ENCODE data around the gene NTRK1.

Gene NTRK1

DNA sequence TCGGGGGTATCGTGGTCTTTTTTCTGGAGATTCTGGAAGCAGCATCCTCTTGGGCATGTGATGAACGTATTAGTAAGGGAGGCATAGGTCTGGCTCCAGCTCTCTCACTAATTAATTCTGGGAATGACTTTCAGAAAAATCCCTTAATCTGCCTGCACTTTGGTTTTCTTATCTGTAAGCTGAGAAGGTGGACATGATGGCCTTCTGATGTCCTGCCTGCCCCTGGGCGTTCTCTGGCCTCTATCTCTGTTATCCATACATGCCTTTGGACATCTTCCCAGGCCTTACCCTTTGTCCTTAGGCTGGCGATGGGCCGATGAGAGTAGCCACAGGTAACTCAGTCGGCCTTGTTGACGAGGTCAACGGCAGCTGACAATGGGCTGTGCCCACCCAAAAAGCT lies 8.8 kb downstream of the NTRK1 start:
- TF ChIP-seq RARB (CRISPR knock-in tag; IDR thresholded peaks at IDR 0.05): no peak
- TF ChIP-seq, protein P1, sequence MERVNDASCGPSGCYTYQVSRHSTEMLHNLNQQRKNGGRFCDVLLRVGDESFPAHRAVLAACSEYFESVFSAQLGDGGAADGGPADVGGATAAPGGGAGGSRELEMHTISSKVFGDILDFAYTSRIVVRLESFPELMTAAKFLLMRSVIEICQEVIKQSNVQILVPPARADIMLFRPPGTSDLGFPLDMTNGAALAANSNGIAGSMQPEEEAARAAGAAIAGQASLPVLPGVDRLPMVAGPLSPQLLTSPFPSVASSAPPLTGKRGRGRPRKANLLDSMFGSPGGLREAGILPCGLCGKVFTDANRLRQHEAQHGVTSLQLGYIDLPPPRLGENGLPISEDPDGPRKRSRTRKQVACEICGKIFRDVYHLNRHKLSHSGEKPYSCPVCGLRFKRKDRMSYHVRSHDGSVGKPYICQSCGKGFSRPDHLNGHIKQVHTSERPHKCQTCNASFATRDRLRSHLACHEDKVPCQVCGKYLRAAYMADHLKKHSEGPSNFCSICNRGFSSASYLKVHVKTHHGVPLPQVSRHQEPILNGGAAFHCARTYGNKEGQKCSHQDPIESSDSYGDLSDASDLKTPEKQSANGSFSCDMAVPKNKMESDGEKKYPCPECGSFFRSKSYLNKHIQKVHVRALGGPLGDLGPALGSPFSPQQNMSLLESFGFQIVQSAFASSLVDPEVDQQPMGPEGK (CRISPR knock-in tag; IDR thresholded peaks at IDR 0.05; ENCODE audit: borderline replicate concordance): no peak
- TF ChIP-seq ZNF70 (CRISPR knock-in tag; IDR thresholded peaks at IDR 0.05): no peak
- TF ChIP-seq CSRNP3 (CRISPR knock-in tag; IDR thresholded peaks at IDR 0.05): no peak
- TF ChIP-seq ZFP30 (CRISPR knock-in tag; IDR thresholded peaks at IDR 0.05): no peak
- TF ChIP-seq PPARA (CRISPR knock-in tag; IDR thresholded peaks at IDR 0.05; ENCODE audit: borderline replicate concordance): no peak
- TF ChIP-seq SNAI2 (CRISPR knock-in tag; IDR thresholded peaks at IDR 0.05): no peak
- TF ChIP-seq, protein P2, sequence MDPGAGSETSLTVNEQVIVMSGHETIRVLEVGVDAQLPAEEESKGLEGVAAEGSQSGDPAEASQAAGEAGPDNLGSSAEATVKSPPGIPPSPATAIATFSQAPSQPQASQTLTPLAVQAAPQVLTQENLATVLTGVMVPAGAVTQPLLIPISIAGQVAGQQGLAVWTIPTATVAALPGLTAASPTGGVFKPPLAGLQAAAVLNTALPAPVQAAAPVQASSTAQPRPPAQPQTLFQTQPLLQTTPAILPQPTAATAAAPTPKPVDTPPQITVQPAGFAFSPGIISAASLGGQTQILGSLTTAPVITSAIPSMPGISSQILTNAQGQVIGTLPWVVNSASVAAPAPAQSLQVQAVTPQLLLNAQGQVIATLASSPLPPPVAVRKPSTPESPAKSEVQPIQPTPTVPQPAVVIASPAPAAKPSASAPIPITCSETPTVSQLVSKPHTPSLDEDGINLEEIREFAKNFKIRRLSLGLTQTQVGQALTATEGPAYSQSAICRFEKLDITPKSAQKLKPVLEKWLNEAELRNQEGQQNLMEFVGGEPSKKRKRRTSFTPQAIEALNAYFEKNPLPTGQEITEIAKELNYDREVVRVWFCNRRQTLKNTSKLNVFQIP (CRISPR knock-in tag; IDR thresholded peaks at IDR 0.05; ENCODE audit: borderline replicate concordance, low read depth): no peak
- TF ChIP-seq ARNTL (CRISPR knock-in tag; IDR thresholded peaks at IDR 0.05; ENCODE audit: borderline replicate concordance, low read depth): no peak
- no peak for TF ChIP-seq GLIS3 (CRISPR knock-in tag; IDR thresholded peaks at IDR 0.05)
- TF ChIP-seq ZFP3 (CRISPR knock-in tag; IDR thresholded peaks at IDR 0.05): no peak
- no peak for TF ChIP-seq BACH2 (CRISPR knock-in tag; IDR thresholded peaks at IDR 0.05; ENCODE audit: borderline replicate concordance)
- no peak for ATAC-seq

DNA sequence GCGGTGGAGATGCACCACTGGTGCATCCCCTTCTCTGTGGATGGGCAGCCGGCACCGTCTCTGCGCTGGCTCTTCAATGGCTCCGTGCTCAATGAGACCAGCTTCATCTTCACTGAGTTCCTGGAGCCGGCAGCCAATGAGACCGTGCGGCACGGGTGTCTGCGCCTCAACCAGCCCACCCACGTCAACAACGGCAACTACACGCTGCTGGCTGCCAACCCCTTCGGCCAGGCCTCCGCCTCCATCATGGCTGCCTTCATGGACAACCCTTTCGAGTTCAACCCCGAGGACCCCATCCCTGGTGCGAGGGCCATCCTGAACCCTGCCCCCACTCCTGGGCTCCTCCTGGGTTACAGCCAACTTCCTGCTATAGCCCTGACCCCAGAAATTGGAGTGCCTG lies 13.0 kb downstream of the NTRK1 start:
- no peak for ATAC-seq
- TF ChIP-seq, protein P1 (CRISPR knock-in tag; IDR thresholded peaks at IDR 0.05; ENCODE audit: borderline replicate concordance): no peak
- TF ChIP-seq RARB (CRISPR knock-in tag; IDR thresholded peaks at IDR 0.05) (no peak), TCF4 (CRISPR knock-in tag; IDR thresholded peaks at IDR 0.05; ENCODE audit: borderline replicate concordance) (no peak), PPARA (CRISPR knock-in tag; IDR thresholded peaks at IDR 0.05; ENCODE audit: borderline replicate concordance) (no peak), ESRRG (CRISPR knock-in tag; IDR thresholded peaks at IDR 0.05) (no peak), SNAI2 (CRISPR knock-in tag; IDR thresholded peaks at IDR 0.05) (no peak), CSDC2 (CRISPR knock-in tag; IDR thresholded peaks at IDR 0.05) (no peak), TOX (CRISPR knock-in tag; IDR thresholded peaks at IDR 0.05; ENCODE audit: borderline replicate concordance) (no peak), ZC3H10 (CRISPR knock-in tag; IDR thresholded peaks at IDR 0.05) (no peak), BACH2 (CRISPR knock-in tag; IDR thresholded peaks at IDR 0.05; ENCODE audit: borderline replicate concordance) (no peak), OSR1 (CRISPR knock-in tag; IDR thresholded peaks at IDR 0.05) (no peak)

GRCh38 chr1:156874142-156874541 lies 13.5 kb downstream of the NTRK1 start:
- TF ChIP-seq, protein P1 (CRISPR knock-in tag; IDR thresholded peaks at IDR 0.05; ENCODE audit: borderline replicate concordance): no peak
- no peak for TF ChIP-seq OSR1 (CRISPR knock-in tag; IDR thresholded peaks at IDR 0.05)
- TF ChIP-seq ISL1 (CRISPR knock-in tag; IDR thresholded peaks at IDR 0.05): no peak
- no peak for TF ChIP-seq ZNF565 (CRISPR knock-in tag; conservative IDR thresholded peaks at IDR 0.05; ENCODE audit: low read depth)
- TF ChIP-seq TCF4 (CRISPR knock-in tag; IDR thresholded peaks at IDR 0.05; ENCODE audit: borderline replicate concordance): no peak
- ATAC-seq: no peak

Data from SK-N-SH treated with all-trans-retinoic acid at 6 μM for 48 hours (cell line).